Inferior parietal cortex (tissue), 1 donor: ENCODE measurements around the gene WDR86.

Experiments used
- DNase-seq: peaks from one replicate; pipeline ENCODE4 v3.0.0-alpha.2; 2016; ENCODE audit errors: extremely low spot score

Gene WDR86

DNA sequence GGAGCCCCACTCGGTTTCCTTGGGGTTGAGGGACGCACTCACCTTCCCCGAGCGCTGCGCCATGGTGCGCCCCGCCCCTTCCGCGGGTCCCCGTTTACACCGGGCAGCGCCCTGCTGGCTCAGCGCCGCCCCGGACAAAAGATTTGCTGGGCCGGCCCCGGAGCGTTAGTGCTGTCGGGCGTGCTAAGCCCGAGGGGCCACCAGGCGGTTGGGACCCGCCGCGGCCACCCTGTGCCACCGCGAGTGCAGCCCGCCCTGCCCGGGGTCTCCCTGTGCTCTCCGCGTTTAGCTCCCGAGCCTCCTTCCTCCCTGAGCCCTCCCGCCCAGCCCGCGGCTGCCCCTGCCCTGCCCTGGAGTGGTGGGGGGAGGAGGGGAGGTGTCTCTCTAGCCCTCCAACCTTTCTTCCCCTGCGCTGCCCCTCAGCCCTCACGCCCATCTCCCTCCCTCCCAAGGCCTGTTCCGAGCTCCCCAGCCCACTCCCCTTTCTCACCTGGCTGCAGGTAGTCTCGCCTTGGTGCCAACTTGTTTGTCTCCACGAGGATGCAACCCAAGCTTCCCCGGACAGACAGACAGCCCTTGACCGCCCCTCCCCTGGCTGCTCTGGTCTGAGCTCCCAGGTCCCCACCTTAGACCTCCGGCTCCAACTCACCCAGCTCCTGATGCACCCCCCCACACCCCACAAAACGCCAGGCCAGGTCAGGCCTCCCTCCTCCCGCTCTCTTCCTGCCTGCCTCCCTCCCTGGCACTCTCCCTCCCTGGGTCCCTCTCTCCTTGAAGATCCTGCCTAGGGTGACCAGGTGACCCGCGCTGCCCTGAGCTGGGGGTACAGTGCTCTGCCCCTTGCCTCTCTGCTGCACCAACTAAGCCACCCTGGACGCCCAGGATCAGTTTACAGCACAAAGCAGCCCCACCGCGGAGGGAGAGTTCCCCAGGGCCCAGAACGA, 30.3 kb upstream of the WDR86 start, which contains the start of gene CRYGN:
Gene CRYGN, minus strand, starts transcription at position 287 of the 944 bp plus-strand sequence. Its CDS starts 224 bp downstream, at position 63.
- no peak for DNase-seq

DNA sequence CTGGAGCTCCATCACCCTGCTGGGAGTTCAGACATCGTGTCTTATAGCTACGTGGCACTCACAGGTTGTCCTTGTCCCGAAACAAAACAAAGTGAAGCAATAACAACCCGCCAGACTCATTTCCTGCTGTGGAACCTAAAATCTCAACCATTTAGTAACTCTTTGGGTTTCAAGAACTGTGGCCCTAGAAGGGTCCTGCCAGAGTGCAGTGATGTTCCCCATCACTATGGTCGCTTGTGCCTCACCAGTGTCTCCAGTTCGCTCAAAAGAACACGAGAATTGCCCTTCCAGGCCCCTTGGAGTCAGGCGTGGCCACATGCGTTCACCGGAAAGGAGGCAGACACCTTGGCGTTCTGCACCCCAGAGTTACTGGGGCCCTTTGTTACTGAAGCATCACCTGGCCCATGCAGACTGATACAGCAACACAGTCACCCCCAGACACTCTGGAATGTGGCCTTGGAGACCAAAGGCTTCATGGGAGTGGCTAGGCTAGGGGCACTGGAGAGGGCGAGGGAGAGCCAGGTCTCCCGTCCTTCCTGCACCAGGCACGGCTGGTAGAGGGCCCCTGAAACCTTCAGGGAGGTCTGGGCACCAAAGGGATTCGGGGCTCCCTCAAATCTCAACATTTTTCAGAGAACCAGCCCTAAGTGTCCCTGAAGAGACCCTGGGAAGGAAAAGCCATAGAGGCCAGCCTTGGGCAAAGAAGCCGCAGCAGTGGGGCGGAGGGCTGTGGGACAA, 29.2 kb upstream of the WDR86 start:
- no peak for DNase-seq

DNA sequence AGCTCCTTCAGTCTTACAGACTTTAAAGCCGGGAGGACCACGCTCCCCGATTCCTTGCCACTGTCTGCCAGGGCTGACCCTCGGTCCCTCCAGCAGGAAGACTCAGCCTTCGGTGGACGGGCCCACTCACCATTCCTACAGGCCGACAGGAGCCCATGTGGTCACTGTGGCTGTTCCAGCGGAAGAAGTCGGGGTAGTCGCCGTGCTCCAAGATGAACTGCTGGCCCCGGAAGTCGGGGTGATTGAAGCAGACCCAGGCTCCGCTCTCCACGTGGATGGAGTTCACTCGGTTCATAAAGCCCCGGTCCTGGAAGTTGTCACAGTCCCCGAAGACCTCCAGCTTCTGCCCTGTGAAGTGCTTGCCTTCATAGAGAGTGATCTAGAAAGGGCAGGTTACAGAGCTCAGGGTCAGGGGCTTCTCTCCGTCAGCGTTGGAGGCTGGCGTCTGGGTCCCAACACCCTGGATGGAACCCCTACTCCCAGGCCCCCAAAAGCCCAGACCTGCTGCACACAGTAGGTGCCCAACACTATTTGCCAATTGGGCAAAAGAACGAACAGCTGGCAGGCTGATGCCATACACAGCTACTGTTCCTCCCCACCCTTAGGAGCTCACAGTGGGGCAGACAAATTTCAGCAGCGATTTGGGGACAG, 28.2 kb upstream of the WDR86 start:
- no peak for DNase-seq

GRCh38 chr7:151437159-151437553, 27.3 kb upstream of the WDR86 start:
- DNase-seq = no peak

DNA sequence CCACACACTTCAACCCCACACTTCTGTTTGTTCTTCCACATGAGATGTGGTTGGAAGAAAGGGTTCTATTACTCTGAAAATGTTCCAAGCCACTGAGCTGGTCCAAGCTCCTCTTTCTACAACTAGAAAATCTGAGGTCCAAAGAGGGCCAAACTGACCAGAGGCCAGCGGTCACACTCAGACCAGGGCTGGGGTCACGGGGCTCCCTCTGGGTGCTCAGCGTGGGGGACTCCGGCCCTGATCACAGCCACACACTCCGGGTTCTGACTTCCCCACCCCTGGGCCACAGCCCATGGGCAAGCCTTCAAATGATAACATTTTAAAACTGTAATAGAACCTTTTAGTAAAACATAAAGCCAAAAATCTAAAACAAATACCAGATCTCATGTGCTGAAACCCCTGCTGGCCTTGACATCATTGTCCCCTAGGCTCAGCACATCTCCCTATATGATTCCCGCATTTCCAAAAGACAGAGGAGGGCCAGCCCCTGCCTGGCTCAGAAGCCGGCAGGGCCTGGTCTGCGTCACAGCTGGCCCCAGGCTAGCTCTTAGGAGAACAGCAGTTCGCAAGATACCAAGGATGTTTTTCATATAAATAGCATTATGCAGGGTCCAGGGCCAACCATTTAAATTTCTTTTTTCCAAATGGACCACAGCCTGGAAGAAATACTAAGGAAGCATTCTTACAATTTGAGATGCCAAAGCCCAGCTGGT, 26.8 kb upstream of the WDR86 start:
- DNase-seq = no peak

DNA sequence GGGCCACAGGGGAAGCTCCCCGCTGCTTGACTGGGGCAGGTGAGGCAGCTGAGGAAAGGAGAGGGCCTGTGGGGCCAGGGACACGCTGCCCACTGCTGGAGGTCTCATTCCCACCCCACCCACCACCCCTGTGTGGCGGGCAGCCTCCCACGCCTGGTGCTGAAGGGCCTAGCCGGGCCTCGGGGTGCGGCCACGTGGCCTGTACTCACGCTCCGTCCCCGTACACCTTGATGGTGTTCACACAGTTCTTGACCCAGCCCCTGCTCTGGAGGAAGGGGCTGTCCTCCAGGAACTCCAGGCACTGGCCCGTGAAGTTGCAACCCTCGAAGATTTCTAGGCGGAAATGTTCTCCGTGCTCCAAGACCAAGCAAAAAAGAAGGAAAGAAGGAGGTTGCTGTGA, 26.1 kb upstream of the WDR86 start:
- DNase-seq = no peak

GRCh38 chr7:151435103-151435916, 25.5 kb upstream of the WDR86 start:
- no peak for DNase-seq

DNA sequence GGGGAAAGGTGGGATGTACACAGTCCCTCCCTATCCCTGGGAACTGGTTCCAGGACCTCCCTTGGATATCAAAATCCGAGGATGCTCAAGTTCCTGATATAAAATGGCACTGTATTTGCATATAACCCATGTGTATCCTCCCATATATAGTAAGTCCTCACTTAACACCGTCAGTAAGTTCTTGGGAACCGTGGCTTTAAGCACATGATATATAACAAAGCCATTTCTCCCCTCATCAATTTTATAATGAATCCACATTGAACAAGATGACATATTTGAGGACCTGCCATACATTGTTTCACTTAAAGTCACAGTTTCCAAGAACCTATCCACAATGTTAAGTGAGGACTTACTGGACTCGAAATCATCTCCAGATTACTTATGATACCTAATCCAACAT, 24.7 kb upstream of the WDR86 start:
- DNase-seq = no peak

DNA sequence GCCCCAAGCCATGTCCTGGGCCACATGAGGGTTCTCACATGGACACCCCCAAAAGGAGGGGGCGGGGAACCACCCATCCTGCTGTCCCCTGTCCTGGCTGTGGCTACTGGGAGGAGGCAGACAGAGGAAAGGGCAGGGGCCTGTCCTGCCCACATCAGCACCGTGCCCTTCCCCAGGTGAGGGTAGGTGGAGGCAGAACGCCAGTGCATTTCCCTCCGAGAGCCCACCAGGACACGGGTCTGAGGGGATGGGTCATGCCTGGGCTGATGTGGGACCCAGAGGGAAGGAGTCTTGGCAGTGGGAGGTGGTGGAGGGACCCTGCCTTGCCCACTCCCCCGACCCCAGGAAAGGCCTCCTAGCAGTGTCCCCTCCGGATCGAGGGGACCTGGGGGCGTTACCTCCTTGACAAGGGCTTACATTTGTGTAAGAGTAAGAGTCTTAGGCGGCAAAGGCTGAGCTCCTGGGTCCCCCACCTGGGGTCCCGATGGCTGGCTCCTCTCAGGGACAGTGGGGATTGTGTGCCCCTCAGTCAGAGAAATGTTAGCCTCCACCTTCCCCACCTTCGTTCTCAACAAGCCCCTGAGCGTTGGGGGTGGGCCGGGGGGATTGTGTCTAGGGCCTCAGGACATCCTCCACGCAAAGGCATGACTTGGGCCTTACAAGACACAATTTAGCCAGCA, 24.0 kb upstream of the WDR86 start:
- no peak for DNase-seq

DNA sequence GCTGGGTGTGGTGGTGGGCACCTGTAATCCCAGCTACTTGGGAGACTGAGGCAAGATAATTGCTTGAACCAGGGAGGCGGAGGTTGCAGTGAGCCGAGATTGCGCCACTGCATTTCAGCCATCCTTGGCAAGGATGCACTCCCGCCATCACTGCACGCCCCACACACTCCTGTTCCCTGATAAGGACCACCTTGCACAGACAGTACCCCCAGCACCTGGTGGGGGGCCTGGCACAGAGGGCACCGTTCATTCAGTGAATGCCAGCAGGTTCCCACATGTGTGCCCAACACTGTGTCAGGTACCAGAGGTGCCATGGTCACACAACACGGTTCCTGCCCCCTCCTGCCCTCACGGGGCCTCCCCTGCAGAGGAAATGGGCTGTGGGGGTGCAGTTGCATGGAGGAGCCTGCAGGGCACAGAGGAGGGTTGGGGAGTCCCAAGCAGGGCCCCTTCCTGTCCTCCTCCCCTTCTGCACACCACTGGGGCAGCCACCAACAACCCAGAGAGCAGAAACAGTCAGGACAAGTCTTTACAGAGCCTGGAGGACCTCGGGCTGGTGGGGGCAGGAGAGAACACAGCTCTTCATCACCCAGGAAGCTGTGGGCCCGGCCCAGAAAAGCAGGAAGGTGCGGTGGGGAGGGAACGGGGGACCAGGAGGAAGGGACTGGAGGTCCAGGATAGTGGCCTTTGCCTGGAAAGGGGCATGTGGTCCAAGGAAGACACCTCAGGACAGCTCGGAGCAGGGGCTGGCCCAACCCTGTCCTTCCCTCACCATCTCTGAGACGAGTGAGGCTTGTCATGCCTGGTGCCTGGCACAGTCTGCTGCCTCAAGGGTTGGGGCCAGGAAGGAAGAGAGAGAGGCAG, 23.1 kb upstream of the WDR86 start:
- DNase-seq = no peak

- DNase-seq = no peak
Observed at GRCh38 chr7:151431768-151432311, 22.0 kb upstream of the WDR86 start.

GRCh38 chr7:151431281-151431767, 21.5 kb upstream of the WDR86 start:
- DNase-seq = no peak

DNA sequence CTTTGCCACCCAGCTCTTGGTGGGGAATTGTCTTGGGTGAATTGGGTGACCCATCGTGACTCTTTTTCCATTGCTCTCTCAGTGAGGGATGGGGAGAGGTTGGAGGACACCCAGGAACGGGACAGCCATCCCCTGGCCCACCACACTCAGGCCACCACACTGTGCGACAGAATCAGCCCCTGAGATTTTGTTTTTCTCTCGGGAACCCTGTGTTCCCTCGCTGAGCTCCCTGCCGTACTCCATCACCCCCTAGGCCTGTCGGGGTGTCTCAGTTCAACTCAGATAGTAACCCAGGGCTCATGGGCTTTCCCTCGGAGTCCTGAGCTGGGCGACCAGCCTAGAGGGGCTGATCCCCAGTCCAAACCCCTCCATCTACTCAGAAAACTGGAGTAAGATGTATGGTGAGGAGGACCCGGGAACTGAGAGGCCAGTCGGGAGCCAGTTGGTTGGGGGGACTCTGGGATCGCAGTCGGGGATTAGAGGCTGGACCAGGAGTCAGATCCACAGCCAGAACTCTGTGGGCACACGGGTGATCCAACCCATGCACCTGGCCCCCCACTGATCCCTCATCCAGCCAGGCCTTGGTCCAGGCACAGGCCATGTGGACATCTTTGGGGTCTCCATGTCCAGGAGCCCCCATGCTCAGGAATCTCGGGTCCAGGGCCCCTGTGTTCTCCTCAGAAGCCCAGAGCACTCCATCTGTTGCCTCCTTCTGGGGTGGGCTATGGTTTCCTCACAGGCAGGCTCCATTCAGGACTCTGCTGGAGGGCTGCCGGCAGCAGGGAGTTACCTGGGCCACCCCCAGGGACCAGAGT, 20.8 kb upstream of the WDR86 start:
- DNase-seq = no peak

GRCh38 chr7:151429560-151430331, 19.9 kb upstream of the WDR86 start:
- no peak for DNase-seq

DNA sequence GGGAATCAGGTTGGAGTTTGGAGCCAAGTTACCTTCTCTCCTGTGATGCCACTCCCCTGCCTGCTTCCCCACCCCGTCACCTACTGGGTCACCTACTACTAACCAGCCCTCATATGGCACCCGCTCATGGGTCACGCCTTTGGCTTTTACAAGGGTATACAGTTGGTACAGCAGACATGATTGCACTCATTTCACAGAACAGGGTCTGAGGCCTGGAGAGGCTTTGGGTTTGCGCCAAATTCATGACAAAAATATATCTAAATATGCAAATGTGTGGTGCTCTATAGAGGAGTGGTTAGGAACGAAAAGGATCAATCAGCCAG, 19.4 kb upstream of the WDR86 start:
- DNase-seq = no peak

DNA sequence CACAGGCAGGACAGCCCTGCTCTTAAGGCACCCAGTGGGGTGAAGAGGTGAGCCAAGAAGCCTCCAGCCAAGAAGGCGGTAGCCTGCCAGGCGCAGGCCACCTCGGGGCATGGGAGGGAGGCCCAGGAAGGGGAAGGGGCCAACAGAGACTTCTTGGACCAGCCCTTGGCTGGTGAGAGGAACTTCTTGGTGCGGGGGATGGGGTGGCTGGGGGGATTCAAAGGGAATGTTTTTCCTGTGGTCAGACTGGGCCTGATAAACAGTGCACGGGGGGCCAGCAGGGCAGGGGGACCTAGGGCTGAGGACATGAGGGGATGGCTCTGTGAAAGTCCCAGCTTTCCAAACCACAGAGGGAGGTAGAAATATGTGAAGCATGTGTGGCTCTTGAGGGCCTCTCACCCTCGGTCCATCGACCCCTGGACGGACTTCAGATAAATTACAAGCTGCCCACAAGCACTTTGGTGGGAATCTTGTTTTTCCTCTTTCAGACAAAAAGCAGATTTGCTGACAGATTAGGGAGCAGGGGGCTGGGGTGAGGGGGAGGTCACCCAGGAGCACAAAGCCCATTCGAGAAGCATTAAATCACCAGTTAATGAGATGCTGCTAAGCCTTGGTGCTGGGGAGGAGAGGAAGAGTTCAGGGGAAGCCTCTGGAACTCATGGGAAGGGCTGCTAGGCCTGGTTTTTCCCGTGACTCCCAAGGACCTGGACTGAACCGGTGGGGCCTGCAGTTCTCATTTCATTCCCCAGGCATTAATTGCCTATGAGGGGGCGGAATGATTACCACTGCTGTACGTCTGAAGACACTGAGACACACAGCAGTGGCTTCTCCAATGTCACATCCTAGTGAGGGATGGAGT, 18.8 kb upstream of the WDR86 start:
- DNase-seq = no peak
